GM12874 (cell line): ENCODE results near the gene PLCG1.
A peak's percentile ranks its signal among the peaks of the same experiment; 100 is the strongest.

Source experiments
- TF ChIP-seq, protein P1 (sequence below): IDR thresholded peaks from 2 replicates; pipeline ENCODE4 v1.5.1; 2011; ENCODE audit warnings: low read depth, mild to moderate bottlenecking, control low read depth, low read length, moderate library complexity; ENCODE audit not compliant: insufficient read depth

The PLCG1 gene

GRCh38 chr20:41125530-41126457 is 11.5 kb upstream of the PLCG1 start:
- TF ChIP-seq, protein P1, sequence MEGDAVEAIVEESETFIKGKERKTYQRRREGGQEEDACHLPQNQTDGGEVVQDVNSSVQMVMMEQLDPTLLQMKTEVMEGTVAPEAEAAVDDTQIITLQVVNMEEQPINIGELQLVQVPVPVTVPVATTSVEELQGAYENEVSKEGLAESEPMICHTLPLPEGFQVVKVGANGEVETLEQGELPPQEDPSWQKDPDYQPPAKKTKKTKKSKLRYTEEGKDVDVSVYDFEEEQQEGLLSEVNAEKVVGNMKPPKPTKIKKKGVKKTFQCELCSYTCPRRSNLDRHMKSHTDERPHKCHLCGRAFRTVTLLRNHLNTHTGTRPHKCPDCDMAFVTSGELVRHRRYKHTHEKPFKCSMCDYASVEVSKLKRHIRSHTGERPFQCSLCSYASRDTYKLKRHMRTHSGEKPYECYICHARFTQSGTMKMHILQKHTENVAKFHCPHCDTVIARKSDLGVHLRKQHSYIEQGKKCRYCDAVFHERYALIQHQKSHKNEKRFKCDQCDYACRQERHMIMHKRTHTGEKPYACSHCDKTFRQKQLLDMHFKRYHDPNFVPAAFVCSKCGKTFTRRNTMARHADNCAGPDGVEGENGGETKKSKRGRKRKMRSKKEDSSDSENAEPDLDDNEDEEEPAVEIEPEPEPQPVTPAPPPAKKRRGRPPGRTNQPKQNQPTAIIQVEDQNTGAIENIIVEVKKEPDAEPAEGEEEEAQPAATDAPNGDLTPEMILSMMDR: no peak

GRCh38 chr20:41126719-41127118 is 10.6 kb upstream of the PLCG1 start:
- TF ChIP-seq, protein P1: no peak

- TF ChIP-seq, protein P1: no peak
These were observed 5.6 kb upstream of the PLCG1 start for GRCh38 chr20:41131594-41132387.

DNA sequence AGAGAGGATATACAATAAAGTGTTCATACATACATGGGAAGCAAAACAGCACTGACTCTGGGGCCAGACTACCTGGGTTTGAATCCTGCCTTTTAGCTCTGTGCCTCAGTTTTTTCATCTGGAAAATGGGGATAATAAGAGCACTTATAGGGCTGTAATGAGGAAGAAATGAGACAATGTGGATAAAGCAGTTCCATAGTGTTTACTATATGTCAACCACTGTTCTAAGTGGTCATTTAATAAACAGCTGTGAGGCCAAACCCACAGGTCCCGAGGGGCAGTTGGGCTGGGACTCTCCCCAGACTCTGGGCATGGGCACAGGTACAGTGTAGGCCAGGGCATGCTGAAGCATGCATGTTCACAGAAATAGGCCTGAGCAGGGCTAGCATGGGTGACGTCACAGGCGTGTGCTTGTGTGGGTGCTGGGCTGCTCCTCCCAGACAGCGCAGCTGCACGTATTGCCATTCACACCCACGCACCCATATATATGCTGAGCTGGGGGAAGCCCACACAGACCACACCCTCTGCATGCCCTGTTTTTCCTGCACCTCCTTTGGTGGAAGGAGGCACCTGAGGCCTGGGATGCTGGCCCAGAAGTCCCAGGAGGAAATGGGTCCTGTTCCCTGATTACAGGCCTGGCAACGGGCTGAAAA is 3.5 kb upstream of the PLCG1 start:
- TF ChIP-seq, protein P1: no peak

DNA sequence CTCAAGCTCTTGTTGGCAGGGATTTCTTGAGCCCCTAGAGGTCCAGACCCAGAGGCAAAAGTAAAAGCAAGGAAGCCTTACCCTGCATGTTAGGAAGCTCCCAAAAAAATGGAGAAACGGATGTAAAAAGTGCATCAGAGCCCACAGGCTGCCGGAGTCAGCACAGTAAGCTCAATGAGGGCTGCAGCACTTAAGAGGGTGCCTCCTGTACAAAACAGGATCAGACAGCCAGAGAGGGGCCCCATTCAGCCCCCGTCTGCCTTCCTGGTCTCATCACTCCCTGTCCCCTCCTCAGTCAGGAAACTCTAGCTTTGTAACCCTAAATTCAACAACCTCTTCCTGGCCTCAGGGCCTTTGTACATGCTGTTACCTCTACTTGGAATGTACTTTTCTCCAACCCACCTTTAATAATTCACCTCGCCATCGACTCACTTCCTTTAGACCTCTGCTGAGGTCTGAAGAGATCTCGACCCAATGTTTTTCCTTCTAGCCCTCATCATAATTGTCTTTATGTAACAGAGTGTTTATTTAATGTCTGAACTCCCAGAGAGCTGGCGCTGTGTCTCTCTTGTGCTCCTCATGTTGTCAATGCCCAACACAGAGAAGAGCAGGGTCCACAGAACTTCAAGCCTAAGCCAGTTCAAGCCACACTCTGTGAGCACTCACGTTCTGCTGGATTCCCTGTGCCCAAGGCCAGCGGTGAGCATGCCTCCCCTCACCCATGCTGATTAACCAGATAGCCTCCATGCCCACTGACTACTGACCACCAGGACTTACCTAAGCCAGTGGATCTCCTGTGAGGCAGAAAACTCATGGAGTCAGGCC is 2.8 kb upstream of the PLCG1 start:
- TF ChIP-seq, protein P1: no peak

DNA sequence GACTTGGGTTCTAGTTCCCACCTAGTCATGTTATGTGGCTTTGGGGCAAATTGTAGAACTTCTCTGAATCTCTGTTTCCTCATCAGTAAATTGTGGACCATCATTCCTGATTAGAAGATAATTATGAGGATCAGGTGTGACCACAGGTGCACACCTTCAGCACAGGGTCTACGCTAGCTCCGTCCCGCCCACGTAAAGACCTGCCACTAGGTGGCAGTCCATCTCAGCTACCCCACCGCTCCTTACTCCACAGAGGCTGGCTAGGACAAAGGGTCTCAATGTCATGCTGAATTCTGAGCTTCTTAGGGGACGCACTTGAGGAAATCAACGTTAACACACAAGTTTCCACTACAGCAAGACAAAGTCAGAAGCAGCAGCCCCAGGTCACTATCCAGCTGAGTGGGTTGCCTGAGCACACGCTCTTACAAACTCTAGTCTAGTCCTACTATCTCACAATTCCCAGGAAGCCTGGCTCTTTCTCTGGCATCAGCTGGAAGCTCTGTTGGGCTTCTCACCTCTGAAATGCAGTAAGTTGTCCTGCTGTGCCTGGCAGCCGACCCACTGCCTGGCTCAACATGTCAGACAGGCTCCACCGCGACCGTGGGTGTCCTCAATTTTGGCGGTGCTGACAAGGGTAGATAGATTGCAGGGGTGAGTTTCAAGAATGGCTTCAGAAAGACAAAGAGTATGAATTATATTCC is 2.0 kb upstream of the PLCG1 start:
- TF ChIP-seq, protein P1: peak; percentile 85
